GM10248 (cell line): ENCODE results near the gene ZFAND2A.

Source experiments
- CTCF ChIA-PET: fragments of 300-600 bp; sonication (Branson Sonifier 250); formaldehyde crosslinking; extraction: SDS; loops from one replicate; lab custom pipeline; 2021; ENCODE audit warnings: antibody characterized with exemption; lab: Yijun Ruan, JAX
- POLR2A ChIA-PET: fragments of 350-650 bp; sonication (Branson Sonifier 250); formaldehyde crosslinking; extraction: SDS; loops from one replicate; lab custom pipeline; 2020; ENCODE audit warnings: antibody characterized with exemption; lab: Yijun Ruan, JAX
- DNase-seq: peaks from one replicate; pipeline ENCODE4 v3.0.0; 2012; ENCODE audit errors: extremely low spot score
- TF ChIP-seq, protein P1 (sequence below): IDR thresholded peaks from 2 replicates; pipeline ENCODE4 v1.5.1; 2012; ENCODE audit warnings: mild to moderate bottlenecking, low read depth; ENCODE audit errors: extremely low read depth, missing control alignments, control extremely low read depth

Gene ZFAND2A

DNA sequence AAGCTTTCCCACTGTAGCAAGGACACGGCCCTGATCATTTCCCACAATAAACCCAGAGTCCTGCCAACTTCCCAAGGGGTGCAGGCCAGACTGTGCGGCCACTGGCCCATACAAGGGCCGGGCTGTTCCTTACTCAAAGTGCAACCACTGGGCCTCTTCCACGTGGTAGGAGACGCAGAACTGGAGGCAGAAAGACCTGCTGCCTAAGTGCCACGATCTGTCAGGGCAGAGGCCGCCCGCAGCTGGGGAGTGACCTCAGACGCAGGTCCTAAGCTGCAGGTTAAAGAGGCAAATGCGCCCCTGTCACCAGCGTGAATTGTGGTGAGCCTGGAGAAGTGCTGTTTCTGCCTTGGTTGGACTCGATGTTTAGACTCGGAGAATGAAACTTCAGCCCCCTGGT is 45.9 kb downstream of the ZFAND2A start:
- CTCF ChIA-PET: interaction anchor here (2.0 kb wide), 1 partner anchor 10 kb away, joined by 5 read pairs; no protein-coding TSS in a partner anchor
- TF ChIP-seq, protein P1, sequence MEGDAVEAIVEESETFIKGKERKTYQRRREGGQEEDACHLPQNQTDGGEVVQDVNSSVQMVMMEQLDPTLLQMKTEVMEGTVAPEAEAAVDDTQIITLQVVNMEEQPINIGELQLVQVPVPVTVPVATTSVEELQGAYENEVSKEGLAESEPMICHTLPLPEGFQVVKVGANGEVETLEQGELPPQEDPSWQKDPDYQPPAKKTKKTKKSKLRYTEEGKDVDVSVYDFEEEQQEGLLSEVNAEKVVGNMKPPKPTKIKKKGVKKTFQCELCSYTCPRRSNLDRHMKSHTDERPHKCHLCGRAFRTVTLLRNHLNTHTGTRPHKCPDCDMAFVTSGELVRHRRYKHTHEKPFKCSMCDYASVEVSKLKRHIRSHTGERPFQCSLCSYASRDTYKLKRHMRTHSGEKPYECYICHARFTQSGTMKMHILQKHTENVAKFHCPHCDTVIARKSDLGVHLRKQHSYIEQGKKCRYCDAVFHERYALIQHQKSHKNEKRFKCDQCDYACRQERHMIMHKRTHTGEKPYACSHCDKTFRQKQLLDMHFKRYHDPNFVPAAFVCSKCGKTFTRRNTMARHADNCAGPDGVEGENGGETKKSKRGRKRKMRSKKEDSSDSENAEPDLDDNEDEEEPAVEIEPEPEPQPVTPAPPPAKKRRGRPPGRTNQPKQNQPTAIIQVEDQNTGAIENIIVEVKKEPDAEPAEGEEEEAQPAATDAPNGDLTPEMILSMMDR: no peak

DNA sequence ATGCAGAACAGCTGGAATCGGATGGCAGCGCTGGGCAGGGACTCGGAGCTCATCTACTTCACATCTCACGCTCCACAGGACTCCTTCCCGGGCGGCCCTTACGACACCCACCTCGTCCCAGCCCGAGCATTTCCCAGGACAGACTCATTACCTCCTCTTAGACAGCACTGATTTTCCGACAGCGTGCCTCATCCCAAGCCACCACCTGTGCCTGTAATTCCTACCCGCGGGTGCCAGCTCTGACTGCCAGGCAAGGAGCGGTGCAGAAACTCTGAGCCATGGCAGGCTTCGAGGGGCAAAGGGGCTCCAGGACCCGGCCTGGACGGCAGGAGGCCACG is 46.5 kb downstream of the ZFAND2A start:
- TF ChIP-seq, protein P1: no peak
- POLR2A ChIA-PET: no interaction called here
- no peak for DNase-seq
- CTCF ChIA-PET: interaction anchor here (1.7 kb wide), 1 partner anchor 11 kb away, joined by 5 read pairs; no protein-coding TSS in a partner anchor

More for the DNA sequence above, 45.9 kb downstream of the ZFAND2A start:
- DNase-seq: no peak
- POLR2A ChIA-PET: no interaction called here

DNA sequence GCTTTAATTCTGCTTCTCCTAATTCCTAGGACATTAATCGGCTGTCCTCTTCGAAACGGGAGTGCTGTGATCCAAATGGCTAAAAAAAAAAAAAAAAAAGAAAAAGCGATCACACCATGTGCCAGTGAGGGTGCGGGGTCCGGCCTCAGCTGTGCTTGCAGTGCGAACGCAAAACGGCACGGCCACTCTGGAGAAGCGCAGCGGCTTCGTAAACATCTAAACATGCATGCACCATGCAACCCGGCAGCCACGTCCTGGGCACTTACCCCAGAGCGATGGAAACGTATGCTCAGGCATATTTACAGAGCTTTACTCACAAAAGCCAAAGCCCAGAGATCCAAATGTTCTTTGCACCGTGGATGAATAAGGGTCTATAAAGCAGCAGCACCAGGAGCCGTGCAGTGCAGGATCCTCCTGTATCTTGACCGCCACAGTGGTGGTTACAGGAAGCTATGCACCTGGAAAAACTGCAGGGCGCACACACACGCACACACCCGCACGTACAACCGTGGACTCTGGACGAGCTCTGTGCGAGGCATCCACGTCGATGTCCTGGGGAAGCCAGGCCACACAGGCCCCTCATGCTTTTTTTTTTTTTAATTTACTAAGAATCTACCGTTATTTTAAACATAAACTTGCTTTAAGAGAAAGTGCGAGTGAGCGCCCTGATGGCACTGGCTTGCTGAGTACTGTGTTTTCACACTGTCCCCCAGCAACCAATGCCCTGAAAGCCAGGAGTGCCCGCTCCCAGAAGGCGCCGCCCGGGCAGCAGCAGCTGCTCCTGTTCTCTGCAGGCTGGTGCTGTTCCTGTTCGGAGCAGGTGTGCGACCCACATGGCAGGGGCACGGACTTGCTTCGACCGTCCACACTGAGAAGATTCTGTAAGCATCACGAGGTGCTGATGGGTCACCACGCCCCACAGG is 47.1 kb downstream of the ZFAND2A start:
- no peak for DNase-seq
- CTCF ChIA-PET: interaction anchor here (1.4 to 1.9 kb wide), 4 partner anchors 10 to 120 kb away, joined by 3 to 5 read pairs (median 4); a partner anchor contains a TSS
- TF ChIP-seq, protein P1: no peak
- POLR2A ChIA-PET: no interaction called here

DNA sequence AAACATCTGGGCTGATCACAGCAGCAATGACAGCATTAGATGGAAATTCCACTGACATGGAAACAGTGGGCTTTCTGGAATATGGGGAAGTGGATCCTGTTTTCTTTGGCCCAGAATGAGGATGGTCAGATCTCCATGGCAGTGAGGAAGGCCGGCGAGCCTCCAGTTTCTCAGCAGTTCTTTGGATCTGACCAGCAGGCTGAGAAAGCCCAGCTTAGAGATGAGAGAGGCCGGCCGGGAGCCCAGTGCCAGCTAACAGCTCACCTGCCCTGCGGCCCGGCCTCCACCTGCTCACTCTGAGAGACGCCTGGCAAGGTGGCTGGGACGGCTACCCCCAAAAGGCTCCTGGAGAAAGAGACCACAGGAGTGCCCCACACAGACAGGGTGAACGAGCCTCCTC is 47.9 kb downstream of the ZFAND2A start:
- ChIA-PET CTCF (interaction anchor here (1.4 to 1.9 kb wide), 4 partner anchors 9 to 119 kb away, joined by 3 to 5 read pairs (median 4); a partner anchor contains a TSS), POLR2A (no interaction called here)
- TF ChIP-seq, protein P1: no peak

DNA sequence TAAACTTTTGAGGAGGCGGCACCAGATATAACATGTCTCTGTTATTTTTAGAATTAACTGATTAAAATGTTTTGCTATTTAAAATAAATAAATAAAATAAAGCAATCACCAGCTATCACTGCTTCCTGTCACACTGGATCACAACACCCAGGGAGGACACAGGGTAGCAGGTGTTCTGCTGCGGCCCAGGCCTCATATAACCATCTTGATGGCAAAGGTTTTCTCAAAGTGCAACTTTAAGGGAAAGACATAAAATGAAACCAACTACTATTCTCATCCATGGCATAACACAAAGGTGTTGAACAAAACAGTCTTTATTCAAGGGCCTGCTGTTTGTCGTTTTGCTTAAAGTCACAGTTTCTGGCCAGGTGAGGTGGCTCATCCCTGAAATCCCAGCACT is 48.8 kb downstream of the ZFAND2A start:
- ChIA-PET POLR2A (no interaction called here), CTCF (interaction anchor here (1.6 to 2.1 kb wide), 2 partner anchors 26 to 65 kb away, joined by 4 to 8 read pairs; a partner anchor contains a TSS)
- TF ChIP-seq, protein P1: no peak
- DNase-seq: no peak

More for the DNA sequence above, 47.9 kb downstream of the ZFAND2A start:
- no peak for DNase-seq

DNA sequence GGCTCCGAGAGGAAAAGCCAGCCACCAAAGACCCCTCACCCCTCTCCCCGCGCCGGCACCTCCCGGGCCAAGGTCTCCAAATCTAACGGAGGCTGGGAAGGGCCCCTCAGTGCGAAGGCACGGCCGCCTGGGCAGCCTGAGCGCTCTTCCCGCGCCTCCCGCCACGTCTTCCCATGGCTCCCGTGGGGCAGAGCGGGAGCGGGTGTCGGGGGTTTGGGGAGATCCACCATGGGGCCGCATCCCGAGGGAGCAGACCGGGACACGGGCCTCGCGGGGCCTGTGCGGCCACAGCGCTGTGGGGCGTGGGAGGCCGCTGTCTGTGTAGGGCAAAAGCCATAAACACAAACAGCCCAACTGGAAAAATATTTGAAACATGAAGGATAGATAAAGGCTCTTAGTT is 49.6 kb downstream of the ZFAND2A start:
- ChIA-PET CTCF (interaction anchor here (0.9 to 2.1 kb wide), 2 partner anchors 66 to 117 kb away, joined by 3 to 8 read pairs; no protein-coding TSS in a partner anchor), POLR2A (no interaction called here)
- DNase-seq: no peak
- TF ChIP-seq, protein P1: no peak
